Peyer's patch (tissue), 4 donors: ENCODE measurements around the gene MRPL38.

ENCODE experiments used
- CTCF ChIP-seq, 6 experiments: fragments of 450-650 bp in 4 of 6; fragments of 200-600 bp in 2 of 6; sonication (generic) in 1 of 6; IDR thresholded peaks; one replicate each; pipeline ENCODE4 v1.5.1; 2017 to 2019; ENCODE audit warnings: antibody characterized with exemption in 6 of 6, mild to moderate bottlenecking in 3 of 6, moderate library complexity in 1 of 6
- POLR2A ChIP-seq, 2 donors: fragments of 450-650 bp; IDR thresholded peaks; one replicate each; pipeline ENCODE4 v1.5.1; 2017; ENCODE audit warnings: antibody characterized with exemption in 2 of 2, mild to moderate bottlenecking in 2 of 2, moderate library complexity in 2 of 2

GRCh38 chr17:75849724-75850123 is 55.0 kb downstream of the MRPL38 start:
- TF ChIP-seq POLR2A (IDR thresholded peaks at IDR 0.05) (no peak), CTCF (IDR thresholded peaks at IDR 0.05) (no peak)
